Prostate gland (tissue), 2 donors: Measurements from ENCODE around the gene LMAN2. TPM values are rescaled to one million over a fixed set of nuclear protein-coding genes. Genes with fewer than 3 reads are reported as not detected.

ENCODE experiments used
- DNase-seq: peaks from one replicate; pipeline ENCODE4 v3.0.0-alpha.2; 2019; ENCODE audit warnings: low spot score
- H3K27ac ChIP-seq, 2 donors: fragments of 200-600 bp; sonication (generic); 2 replicates each; pipeline ENCODE4 v1.5.1; 2017 to 2019
- H3K27me3 ChIP-seq: fragments of 200-600 bp; sonication (generic); replicated peaks from 2 replicates; pipeline ENCODE4 v1.5.1; 2019; ENCODE audit not compliant: insufficient read depth
- H3K36me3 ChIP-seq, 2 donors: fragments of 200-600 bp; sonication (generic); 1 replicate in 1 of 2; 2 replicates in 1 of 2; pipeline versions ENCODE4 v1.5.1 to v1.8.1; 2017 to 2019
- H3K4me1 ChIP-seq: fragments of 200-600 bp; sonication (generic); replicated peaks from 2 replicates; pipeline ENCODE4 v1.5.1; 2019
- H3K4me3 ChIP-seq, 2 donors: fragments of 200-600 bp; sonication (generic); 2 replicates each; pipeline ENCODE4 v1.5.1; 2017 to 2019
- H3K9me3 ChIP-seq: fragments of 200-600 bp; sonication (generic); 2 replicates; pipeline ENCODE4 v1.5.1; 2017
- POLR2A ChIP-seq: fragments of 450-650 bp; IDR thresholded peaks from one replicate; pipeline ENCODE4 v1.6.1; 2016; ENCODE audit warnings: antibody characterized with exemption, mild to moderate bottlenecking
- POLR2AphosphoS5 ChIP-seq: sonication (generic); formaldehyde crosslinking; IDR thresholded peaks from one replicate; pipeline ENCODE4 v1.6.1; 2017; ENCODE audit warnings: antibody characterized with exemption
- WGBS: methylation state at CpG from one replicate; pipeline ENCODE4 v1.1.5; 2018; 5-methylcytosine and 5-hydroxymethylcytosine counted together
- intact Hi-C: fragments of 100-400 bp; cut with DNase I; formaldehyde crosslinking; loops from one replicate; pipeline ENCODE4 v1.14.2; 2022
- total RNA-seq, 2 donors: library from RNA; depleted of rRNA; stranded (reverse); fragments of >200 nt; gene quantifications; one replicate each; pipeline ENCODE4 v1.1.0, GENCODE V29; 2016
- TF ChIP-seq, protein P1 (sequence below), 4 experiments: fragments of 200-600 bp in 2 of 4; fragments of 450-650 bp in 2 of 4; sonication (generic) in 2 of 4; IDR thresholded peaks; 1 replicate in 3 of 4; 2 replicates in 1 of 4; pipeline ENCODE4 v1.5.1; 2016 to 2019; ENCODE audit warnings: antibody characterized with exemption in 4 of 4, mild to moderate bottlenecking in 2 of 4, moderate library complexity in 2 of 4

Gene LMAN2
- total RNA-seq, 2 donors from 2014 or later: 350 to 369 TPM

DNA sequence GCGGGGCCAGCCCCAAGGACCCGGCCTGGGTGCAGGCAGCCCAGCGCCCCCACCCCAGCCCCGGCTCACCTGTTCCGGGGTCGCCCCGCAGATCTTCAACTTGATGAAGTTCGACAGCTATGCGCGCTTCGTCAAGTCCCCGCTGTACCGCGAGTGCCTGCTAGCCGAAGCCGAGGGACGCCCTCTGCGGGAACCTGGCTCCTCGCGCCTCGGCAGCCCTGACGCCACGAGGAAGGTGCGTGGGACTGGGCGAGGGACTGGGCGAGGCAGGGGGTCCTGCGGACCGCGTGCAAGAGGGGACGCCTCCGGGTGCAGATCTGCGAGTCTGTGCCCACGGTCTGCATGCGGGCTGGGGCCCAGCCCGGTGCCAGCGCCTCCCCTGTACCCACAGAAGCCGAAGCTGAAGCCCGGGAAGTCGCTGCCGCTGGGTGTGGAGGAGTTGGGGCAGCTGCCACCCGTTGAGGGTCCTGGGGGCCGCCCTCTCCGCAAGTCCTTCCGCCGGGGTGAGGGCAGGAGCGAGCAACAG lies 15.9 kb upstream of the LMAN2 start:
- Histone ChIP-seq H3K36me3 (no peaks in the 10 kb centered on the region), H3K27ac (peak overlapping the region; percentile 96), H3K27me3 (no peaks in the 10 kb centered on the region), H3K9me3 (no peaks in the 10 kb centered on the region), H3K4me1 (peaks cover 12% of the 10 kb centered on the region), H3K4me3 (peak overlapping the region; percentile 26 to 32)
- DNase-seq: no peak
- TF ChIP-seq POLR2AphosphoS5 (no peak), POLR2A (no peak)
- TF ChIP-seq, protein P1, sequence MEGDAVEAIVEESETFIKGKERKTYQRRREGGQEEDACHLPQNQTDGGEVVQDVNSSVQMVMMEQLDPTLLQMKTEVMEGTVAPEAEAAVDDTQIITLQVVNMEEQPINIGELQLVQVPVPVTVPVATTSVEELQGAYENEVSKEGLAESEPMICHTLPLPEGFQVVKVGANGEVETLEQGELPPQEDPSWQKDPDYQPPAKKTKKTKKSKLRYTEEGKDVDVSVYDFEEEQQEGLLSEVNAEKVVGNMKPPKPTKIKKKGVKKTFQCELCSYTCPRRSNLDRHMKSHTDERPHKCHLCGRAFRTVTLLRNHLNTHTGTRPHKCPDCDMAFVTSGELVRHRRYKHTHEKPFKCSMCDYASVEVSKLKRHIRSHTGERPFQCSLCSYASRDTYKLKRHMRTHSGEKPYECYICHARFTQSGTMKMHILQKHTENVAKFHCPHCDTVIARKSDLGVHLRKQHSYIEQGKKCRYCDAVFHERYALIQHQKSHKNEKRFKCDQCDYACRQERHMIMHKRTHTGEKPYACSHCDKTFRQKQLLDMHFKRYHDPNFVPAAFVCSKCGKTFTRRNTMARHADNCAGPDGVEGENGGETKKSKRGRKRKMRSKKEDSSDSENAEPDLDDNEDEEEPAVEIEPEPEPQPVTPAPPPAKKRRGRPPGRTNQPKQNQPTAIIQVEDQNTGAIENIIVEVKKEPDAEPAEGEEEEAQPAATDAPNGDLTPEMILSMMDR (IDR thresholded peaks at IDR 0.05): no peak
- WGBS: 39% methylated on average over 43 of the region's 46 CpGs
- intact Hi-C loops: loop anchor here (5.0 kb wide), 1 partner anchor 235 kb away; the partner anchor contains the start of gene NSD1

DNA sequence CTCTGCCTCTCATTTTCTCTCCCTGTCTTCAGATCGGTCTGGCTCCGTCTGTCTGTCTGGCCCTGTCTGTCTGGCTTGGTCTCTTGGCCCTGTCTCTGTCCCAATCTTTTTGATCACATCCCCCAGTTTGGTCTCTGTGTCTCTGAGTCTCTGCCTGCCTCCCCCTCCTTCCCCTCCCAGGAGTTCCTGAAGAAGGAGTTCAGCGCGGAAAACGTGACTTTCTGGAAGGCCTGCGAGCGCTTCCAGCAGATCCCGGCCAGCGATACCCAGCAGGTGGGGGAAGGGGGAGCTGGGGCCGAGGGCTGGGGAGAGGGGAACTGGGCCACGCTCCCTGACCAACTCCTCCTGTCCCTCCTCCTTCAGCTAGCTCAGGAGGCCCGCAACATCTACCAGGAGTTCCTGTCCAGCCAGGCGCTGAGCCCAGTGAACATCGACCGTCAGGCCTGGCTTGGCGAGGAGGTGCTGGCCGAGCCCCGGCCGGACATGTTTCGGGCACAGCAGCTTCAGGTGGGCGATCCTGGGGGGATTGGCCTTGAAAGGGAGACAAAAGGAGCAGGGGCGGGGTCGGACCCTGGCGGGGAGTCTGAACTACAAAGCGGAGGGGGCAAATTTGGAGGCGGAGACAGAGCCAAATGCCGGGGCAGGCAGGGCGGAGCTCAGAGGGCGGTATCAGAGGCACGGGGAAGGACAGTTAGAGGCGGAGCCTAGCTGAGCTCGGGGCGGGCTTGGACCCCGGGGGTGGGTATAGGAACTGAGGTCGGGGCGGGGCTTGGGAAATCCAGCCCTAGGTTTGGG lies 15.3 kb upstream of the LMAN2 start:
- peaks cover 12% of the 10 kb centered on the region for H3K4me1 ChIP-seq
- peak; percentile 82 for TF ChIP-seq POLR2AphosphoS5
- TF ChIP-seq, protein P1 (IDR thresholded peaks at IDR 0.05): no peak
- peak; percentile 49 for TF ChIP-seq POLR2A
- no peaks in the 10 kb centered on the region for H3K27me3 ChIP-seq
- H3K36me3 ChIP-seq: no peaks in the 10 kb centered on the region
- DNase-seq: peak; percentile 92
- H3K4me3 ChIP-seq: peak overlapping the region; percentile 26 to 32
- WGBS: 16% methylated on average over 36 of the region's 36 CpGs
- peak overlapping the region; percentile 96 for H3K27ac ChIP-seq
- intact Hi-C loops: loop anchor here (5.0 kb wide), 1 partner anchor 234 kb away; the partner anchor contains the start of gene NSD1
- no peaks in the 10 kb centered on the region for H3K9me3 ChIP-seq

DNA sequence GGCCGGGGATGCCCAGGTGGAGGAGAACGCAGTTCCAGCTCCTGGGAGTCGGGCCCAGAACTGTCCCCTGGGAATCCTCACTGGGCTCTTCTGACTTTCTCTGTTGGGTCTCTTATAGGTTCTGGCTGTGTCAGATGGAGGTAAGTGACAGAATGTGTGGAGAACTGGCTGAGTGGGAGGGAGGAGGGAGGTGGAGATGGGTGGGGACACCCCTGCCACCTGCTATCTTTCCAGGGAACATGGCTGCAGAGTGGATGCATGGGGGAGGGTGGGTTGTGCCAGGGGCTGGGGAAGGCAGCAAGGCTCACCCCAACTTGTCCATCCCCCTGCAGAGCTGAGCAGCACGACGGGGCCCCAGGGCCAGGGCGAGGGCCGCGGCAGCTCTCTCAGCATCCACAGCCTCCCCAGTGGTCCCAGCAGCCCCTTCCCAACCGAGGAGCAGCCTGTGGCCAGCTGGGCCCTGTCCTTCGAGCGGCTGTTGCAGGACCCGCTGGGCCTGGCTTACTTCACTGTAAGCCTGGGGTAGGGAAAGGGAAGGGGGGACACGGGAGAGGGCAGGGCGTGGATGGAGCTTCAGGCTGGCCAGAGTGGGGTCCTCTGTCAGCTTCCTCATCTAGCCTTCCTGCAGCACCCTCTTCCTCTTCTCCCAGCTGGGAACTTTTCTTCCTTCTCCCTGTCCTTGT lies 14.5 kb upstream of the LMAN2 start:
- WGBS: 67% methylated on average over 14 of the region's 14 CpGs
- Histone ChIP-seq H3K36me3 (no peaks in the 10 kb centered on the region), H3K9me3 (no peaks in the 10 kb centered on the region), H3K27ac (peak overlapping the region; percentile 96), H3K27me3 (no peaks in the 10 kb centered on the region), H3K4me1 (peaks cover 12% of the 10 kb centered on the region), H3K4me3 (no peak overlapping the region)
- no peak for DNase-seq
- intact Hi-C loops: loop anchor here (5.0 kb wide), 1 partner anchor 234 kb away; the partner anchor contains the start of gene NSD1
- TF ChIP-seq, protein P1 (IDR thresholded peaks at IDR 0.05): no peak
- no peak for TF ChIP-seq POLR2AphosphoS5
- no peak for TF ChIP-seq POLR2A

DNA sequence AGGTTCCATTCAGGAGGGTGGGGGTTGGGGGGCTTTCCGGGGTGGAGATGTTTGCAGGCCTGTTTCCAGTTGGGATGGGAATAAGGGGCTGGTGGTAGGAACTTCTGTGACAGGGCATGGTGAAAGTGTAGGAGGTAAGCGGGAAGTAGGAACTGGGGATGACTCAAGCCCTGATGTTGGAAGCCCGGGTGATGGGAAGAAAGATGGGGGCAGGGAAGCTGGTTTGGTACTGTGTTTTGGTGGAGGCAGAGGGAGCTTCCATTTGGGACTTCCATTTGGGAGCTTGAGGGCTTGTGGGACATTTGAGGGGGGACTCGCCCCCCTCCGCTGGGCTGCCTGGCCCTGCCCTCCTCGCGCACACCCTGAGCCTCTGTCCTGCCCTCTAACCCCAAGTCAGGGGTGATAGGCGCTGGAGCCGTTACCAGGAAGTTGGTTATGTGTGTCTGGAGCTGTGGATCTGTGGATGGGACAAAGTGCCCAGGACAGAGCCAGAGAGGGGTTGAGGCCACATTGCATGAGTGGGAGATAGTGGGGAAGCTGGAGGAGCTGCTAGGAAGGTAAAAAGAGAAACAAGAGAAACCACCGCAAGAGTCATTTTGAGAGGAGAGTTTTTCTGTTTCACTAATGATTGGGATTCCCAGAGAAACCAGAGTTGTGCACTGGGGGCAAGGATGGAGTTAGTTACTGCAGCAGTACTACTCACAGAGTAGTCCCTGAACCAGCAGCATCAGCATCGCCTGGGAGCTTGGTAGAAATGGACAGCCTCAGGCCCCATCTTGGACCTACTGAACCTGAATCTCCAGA lies 12.9 kb upstream of the LMAN2 start:
- intact Hi-C loops: no loop called here
- peaks cover 12% of the 10 kb centered on the region for H3K4me1 ChIP-seq
- DNase-seq: no peak

More for the DNA sequence above, 12.9 kb upstream of the LMAN2 start:
- Histone ChIP-seq H3K36me3 (no peaks in the 10 kb centered on the region), H3K4me3 (no peak overlapping the region), H3K9me3 (no peaks in the 10 kb centered on the region), H3K27me3 (no peaks in the 10 kb centered on the region), H3K27ac (no peak overlapping the region)
- TF ChIP-seq, protein P1 (IDR thresholded peaks at IDR 0.05): no peak
- no peak for TF ChIP-seq POLR2A
- no peak for TF ChIP-seq POLR2AphosphoS5
- 88% methylated on average over 11 of the region's 11 CpGs for WGBS
